C1 segment of cervical spinal cord (tissue), 14 donors: ENCODE measurements around the gene HIVEP3.

Experiments
- DNase-seq, 14 donors: peaks; one replicate each; lab custom pipeline; 2025; lab: John Stamatoyannopoulos, UW

HIVEP3 gene

DNA sequence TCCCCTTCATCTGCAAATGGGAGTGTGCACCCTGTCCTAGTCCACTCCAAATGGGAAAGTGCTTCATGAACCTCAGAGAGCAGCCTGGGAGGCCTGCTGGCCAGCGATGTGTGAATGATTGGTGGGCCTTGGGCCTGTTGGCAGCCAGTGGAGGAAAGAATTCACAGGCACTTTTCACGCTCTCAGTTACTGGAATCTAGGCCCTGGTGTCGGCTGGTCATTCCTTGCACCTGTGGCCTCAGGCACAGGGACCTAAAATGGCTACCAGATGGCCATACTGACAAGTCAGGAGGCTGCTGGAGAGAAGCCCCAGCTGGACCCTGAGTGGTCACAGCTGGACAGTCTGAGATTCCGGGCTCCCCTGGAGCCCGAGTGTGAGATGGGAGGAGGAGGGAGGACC is 415.8 kb downstream of the HIVEP3 start:
- no peak for DNase-seq

DNA sequence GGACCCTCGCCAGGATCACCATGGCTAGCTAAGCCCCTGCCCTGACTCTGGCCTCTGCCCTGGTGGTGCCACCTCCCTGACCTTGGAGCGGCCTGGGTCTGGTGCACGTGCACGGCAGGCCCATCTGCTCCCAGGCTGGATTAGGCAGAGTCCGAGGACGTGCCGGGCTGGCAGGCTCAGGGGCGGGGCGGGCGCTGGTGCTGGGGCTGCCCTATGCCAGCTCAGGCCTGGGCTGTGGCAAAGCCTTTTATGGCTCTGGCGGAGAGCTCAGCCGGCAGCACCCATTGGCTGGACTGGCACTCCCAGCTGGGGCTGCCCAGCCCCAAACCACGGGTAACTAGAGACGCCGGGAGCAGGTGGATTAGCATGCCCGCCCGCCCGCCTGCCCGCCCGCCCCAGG is 417.1 kb downstream of the HIVEP3 start:
- DNase-seq = no peak

DNA sequence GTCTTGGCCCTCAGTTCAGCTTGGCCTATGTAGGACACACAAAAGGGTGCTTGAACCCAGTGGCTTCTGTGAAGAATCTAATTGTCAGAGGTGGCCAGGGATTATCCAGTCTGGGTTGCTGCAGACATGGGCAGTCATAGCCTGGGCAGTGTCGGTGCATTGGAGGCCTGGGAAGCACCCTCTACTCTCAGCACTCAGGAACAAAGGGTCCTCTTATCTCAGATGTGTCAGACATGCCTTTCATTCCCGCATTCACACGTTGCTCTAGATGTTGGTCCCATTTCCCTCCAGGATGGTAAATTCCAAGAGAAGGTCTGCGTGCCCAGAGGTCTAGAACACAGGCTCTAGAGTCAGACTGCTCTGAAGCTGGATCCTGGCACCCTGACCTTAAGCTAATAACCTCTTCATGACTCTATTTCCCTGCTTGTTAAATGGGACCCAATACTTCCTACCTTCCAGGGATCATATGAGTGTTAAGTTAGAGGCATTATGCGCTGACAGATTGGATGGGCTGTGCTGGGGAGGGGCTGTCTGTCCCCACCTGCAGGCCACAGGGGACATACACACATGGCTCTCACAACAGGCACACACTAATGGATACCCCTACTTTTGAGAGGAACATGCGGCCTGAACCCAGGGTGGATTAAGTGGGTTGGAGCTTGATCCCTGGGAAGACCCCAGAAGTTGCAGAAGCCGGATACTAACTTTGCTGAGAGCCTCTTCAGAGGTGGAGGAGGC is 417.8 kb downstream of the HIVEP3 start:
- no peak for DNase-seq

DNA sequence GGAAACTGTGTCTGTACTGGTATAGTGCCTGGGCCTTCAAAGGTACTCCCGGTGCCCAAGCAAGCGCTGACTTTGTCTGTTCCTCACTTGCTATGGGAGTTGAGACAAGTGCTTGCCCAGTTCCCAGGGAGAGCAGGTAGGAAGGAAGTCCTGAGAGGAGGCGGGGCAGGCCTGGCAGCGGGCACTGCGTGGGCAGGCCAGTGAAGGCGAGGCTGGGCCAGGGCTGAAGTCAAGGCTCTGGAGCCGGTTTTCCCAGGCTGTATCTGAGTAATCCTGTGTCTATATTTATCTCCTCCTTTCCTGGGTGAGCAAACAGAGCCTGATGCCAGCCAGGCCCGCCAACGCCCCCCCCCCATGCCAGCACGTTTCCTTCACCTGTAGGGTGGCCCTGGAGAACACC is 418.3 kb downstream of the HIVEP3 start:
- DNase-seq = peak in 1 of 14 donors; percentile 45

DNA sequence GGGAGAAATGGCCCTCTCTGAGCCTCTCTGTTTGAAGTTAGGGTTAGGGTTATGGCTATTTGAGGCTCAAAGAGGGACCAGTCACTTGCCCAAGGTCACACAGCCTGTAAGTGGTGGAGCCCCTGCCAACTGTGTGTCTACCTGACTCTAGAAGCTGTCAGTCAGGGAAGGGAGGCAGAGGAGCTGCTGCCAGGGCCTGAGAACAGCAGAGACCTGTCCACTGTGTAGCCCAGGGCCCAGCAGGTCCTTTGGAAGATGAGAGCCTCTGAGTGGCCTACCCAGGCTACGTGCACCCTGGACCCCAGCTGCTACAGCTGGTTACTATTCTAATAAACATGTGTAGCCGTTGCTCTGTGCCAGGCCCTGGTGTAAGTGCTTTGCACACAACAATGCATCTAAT is 419.1 kb downstream of the HIVEP3 start:
- no peak for DNase-seq

DNA sequence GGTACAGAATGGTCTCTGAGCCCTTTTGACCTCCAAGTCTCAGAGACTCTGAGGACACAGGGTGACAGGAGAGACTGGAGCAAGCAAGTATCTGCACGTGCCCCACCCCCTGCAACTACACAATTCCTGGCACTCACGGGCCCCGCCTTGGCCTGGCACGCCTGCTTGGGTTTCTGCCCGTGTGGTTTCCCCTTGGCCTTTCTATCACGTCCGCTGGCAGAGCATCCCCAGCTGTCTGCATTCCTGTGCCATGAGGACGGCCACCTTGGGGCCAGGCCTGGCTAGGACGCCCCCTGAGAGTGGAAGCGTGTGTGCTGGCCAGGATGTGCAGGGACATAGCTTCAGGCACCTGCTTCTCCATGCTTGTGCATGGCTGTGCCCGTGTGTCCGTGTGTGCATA is 419.9 kb downstream of the HIVEP3 start:
- no peak for DNase-seq

DNA sequence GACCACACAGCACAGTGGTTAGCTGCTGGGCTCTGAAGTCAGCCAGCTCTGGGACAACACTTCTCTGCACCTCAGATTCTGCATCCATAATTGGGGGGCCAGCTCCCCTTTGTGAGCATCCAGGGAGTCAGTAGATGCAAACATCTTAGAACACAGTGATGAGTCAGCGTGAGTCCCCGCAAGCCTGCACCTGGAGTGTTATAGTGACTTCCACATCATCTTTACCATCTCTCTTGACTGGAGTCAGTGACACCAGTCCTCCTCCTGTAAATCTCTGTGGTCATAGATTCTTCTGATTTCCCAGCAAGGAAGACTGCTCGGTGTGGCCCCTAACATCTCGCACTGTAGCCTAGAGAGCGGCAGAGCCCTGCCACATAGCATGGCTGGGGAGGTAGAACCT is 420.3 kb downstream of the HIVEP3 start:
- DNase-seq = no peak

DNA sequence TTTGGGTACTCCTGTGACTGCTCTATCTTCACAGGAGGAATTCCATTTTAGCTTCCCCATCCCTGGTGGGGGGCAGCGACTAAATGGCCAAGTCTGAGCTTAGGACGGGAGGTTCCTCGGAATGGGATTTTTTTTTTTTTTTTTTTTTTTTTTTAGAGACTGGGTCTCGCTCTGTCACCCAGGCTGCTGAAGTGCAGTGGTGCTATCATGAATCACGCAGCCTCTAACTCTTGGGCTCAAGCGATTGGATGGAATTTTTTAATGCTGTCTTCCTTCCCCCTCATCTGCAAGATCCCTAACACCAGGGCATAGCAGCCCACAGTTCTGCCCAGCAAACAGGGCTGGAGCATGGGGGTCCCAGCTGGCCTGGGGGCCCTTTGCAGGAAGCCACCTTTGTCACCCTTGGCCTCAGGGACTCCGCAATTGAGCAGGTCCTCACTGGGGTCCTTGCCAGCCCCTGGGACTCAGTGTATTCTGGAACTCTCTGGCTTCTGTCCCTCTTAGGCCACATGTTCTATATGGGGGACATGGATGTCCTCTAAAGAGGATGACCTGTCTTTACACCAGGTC is 421.2 kb downstream of the HIVEP3 start:
- DNase-seq = no peak

DNA sequence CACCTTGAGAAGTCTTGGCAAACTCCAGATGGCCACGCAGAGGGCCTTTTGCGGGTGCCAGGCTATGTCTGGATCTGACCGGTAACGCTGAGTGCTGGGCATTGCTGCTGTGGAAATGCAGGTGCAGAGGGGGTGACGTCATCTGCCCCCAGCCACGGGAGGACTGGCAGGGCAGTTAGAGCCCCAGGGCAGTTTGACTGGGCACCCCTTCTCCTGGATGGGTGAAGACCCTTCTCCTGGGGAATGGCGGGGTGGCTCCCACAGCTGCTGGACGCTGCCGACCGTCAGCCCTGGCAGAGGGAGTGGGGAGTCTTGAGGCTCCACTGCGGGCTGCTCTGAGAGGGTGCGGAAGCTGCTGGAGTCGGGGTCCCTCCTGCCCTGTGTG is 421.7 kb downstream of the HIVEP3 start:
- DNase-seq = no peak

DNA sequence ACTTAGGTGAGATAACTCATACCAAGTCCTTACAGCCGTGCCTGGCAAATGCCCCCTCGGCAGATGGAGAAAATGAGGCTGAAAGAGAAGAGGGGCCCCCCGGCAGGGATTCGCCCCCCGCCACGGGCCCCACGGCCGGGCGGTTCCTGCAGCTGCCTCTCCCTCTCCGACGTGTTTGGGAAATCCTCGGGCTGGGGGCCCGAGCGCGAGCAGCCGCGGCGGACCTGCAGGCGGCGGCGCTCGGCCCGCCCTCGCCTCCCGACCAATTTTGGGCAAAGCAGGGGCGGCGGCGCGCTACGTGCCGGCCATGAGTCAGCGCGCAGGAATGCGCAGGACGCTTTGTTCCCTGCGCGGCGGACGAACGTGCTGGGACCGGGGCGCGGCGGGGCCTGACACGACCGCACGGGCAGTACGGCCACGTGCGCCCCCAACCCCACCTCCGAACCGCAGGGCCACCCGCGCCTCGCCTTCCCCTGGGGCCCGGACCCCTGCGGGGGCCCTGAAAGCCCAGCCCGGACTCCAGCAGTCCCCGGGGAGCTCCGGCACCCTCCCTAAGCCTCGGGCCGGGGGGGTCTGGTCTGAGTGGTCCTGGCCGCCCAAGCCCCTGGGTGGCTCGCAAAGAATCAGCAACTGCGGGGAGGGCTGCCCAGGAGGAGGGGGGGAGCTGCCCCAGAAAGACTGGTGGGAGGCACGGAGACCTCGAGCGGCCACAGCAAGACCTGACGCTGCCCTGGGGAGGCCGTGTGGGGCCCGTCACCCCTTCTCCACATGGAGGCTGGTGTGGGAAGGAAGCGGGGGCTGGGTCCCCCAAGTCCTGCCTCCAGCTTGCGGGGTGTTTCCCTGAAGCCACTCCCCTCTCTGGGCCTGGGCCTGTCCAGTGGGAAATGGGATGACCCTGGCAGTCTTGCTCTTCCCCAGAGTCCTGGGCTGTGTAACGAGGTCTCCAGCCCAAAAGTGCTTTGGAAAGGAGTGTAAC is 422.4 kb downstream of the HIVEP3 start:
- no peak for DNase-seq

DNA sequence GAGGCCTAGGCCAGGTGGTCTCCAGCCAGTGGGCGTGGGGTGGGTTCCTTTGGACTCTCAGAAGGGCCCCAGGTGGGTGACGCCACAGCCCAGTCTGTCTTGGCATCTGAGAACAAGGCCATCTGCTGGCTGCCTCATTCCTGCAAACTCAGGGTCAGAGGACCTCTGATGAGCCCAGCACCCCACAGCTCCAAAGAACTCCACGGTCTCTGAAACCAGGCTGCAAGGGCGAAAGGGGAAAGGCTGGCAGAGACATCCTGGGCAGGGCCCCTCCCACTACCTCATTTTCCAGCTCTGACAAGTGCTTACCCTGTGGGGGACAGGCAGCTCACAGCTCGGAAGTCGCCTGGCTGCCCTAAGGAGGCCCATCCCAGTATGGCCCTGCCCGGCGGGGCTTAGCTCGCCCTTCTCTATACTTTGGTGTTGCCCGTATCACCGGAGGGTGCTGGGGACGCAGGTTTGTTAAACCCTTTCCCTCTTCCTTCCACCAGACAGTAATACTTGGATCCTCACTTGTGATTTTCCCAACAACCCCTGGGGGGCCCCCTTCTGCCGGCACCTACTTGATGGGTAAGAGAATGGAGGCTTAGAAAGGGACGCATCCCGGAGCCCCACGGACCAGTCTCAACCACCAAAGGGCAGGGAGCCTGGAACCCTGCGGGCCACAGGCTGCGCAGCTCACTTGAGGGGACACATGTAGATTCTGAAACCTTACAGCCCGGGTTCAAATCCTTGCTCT is 423.3 kb downstream of the HIVEP3 start:
- peak in 4 of 14 donors; percentile 15 to 42 (median 28) for DNase-seq

DNA sequence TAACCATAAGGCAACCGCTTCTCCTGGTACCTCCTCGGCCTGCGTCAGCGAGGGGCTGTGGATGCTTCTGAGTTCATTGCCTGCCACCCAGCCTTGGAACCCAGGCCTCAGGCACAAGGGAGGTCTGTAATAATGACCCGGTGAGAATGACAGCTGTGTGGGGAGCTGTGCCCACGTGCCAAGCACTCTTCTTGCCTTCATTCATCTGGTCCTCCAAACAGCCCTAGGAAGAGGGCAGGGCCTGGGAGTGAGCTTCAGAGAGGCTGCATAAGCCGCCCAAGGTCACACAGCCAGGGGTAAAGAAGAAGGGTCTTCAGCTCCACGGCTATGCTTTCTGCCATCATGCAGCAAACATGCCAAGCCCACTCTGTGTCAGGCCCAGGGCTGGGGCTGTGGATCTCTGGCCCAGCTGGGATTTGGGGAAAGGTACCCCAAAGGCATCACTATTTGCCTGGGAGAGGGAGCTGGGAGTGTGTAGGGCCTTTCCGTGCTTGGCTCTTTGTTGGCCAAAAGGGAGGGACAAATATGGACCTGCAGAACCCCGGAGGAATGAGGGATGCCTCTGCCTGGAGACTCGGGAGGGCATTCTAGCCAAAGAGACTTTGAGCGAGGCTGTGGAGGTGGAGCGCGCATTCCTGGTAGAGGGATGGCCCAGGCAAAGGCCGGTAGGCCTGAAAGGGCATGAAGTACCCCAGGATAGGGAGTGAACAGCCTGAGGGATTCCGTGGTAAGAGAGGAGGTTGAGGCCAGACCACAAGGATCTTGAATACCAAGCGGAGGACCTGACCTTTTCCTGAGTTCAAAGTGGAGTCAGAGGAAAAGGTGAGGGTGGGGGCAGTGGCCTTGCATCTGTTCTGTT is 424.1 kb downstream of the HIVEP3 start:
- DNase-seq = no peak

DNA sequence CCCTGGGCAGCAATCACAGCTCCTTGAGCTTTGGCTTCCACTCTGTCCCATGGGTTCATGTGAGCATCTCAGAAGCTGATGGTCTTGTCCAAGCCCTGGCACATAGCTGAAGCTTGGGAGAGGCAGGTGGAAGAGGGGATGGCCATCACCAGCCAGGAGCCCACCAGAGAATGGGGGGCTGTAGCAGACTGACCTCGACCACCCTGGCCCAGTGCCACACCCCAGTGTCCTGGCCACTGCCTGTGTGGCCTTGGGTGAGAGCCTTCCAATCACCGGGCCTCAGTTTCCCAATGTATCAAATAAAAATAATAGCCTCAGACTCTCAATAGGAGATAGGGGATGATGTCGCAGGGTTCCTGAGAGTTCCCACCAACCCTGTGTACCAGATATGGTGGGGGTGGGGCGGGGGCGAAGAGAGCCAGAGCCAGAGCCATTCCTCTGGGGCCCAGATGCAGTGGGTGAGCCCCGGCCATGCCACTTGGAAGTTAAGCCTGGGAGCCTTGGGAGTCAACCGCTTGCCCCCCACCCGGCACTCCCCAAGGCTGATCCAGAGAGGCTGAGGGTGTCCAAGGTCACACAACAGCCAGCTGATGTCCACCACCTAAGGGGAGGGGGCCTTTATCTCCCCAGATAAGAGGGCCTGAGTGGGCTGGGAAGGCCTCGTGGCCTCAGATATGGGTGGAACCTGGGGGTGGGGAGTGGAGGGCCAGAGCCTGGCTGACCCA is 424.9 kb downstream of the HIVEP3 start:
- DNase-seq = no peak

DNA sequence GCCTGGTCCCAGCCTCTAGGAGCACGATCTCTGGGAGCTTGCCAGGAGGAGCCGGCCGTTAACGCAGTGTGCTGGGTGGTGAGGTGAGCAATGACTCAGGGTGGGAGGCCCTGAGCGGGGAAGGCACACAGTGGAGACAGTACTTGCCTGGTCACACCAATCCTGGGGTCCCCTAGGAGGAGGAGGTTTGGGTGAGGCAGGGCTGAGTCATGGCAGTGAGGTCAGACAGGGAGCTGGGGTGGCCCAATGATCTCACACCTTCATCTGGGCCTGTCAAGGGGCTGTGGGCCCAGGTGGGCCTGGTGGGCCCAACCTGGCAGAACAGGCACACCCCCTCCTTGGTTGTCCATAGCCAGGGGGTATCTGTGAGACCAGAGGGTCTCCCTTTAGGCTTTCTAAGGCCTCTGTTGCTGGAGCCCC is 425.6 kb downstream of the HIVEP3 start:
- no peak for DNase-seq

DNA sequence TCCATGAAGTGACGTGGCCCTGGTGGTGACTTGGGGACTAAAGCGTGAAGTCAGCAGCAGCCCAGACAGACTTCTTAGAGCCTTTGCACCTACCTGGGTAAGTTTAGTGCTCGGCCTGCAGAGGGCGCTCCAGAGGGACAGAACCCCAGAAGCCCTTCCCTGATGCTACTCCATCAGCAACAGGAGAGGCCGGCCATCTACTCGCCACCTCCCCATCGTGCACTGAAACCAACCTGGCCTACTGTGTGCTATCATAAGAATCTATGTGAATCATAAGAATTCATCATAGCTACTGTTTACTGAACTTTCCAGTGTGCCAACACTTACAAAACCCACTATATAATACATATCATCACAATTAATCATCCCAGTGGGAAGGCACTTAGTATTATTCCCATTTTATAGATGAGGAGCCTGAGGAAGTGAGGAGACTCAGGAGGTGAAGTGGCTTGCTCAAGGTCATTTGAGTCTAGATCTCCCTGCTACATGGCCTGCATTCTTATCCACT is 426.3 kb downstream of the HIVEP3 start:
- no peak for DNase-seq

DNA sequence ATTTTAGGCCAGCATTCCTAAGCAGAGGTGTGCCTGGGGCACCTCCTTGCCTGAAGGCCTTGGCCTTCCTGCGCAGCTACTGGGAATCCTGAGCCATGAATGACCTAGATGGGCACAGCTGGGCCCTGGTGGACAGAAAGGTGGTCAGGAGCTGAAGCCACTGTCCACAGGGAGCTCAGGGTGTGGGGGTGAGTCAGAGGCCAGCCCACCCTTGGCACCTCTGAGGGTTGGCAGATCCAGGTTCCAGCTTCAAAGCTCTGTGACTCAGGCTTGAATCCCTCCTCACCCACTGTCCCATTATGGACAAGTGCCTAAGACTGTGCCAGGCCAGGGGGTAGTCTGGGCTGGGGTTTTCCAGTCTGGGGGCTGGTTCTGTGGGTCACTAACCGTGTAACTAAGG is 427.8 kb downstream of the HIVEP3 start:
- no peak for DNase-seq

DNA sequence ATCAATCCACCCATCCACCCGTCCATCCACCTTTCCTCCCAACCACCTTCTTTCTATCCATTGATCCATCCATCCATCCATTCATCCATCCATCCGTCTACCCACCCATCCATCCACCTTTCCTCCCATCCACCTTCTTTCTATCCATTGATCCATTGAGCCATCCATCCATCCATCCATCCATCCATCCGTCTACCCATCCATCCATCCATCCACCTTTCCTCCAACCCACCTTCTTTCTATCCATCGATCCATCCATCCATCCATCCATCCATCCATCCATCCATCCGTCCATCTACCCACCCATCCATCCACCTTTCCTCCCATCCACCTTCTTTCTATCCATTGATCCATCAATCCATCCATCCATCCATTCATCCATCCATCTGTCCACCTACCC is 429.2 kb downstream of the HIVEP3 start:
- DNase-seq = no peak

DNA sequence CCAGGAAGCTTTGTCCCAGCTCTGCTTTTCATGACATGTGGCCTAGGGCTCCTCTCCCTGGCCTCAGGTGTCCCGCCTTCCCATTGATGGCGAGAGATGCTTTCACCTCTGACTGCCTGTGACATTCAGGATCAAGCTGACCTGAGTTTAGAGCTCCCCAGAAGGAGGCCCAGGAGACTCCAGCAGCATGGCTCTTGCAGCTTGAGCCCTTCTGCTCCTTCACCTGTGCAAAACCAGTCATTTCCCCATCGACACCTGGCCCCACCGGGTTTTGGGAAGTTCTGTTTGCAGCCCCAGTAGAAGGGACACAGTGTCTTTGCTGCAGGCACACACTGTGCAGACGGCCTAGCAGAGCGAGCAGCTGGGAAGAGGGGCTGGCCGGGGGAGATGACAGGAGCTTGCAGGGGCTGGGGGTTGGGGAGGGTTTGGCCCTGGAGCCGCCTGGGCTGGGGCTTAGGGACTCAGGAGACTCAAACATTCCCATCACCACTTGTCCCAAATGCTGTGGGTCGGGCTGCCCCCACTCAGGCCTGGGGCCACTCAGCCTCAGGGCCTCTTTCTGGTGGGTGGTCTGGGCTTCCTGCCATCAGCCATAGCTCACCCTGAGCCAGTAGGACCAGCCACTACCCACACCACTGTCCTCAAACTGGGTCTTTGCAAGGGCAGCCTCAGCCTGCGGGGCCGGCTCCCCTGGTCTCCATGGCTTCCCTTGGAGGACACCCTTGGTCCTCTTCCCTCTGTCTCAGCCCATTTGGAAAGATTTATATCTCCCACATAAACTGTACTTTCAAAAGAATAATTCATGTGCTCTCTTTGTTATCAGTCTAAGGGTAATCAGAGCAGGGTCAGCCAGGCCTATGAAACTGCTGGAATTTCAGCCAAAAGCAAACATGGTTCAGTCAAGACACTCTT is 430.4 kb downstream of the HIVEP3 start:
- no peak for DNase-seq
